IMR-90 (cell line): Measurements from ENCODE around the gene NAT10. TPM values are rescaled to one million over a fixed set of nuclear protein-coding genes. Genes with fewer than 3 reads are reported as not detected.

Experiments used
- ATAC-seq: fragments of 200-7000 bp; cut with Tn5 transposase; 2 replicates; pipeline ENCODE4 v1.9.1; 2020; ENCODE audit warnings: low read depth, mild to moderate bottlenecking, moderate library complexity
- BruUV-seq: library from RNA; stranded (reverse); fragments of 400-500 nt; replicated peaks from 2 replicates; lab custom pipeline; 2021; lab: Mats Ljungman, UMichigan
- CTCF ChIA-PET: fragments of 300-600 bp; formaldehyde crosslinking; extraction: SDS; loops from one replicate; lab custom pipeline; 2021; ENCODE audit warnings: antibody characterized with exemption; lab: Yijun Ruan, JAX
- POLR2A ChIA-PET: fragments of 300-600 bp; sonication (Branson Sonifier 250); formaldehyde crosslinking; loops from one replicate; lab custom pipeline; 2022; ENCODE audit warnings: antibody characterized with exemption; ENCODE audit not compliant: unreplicated experiment; lab: Charles Lee
- DNase-seq: peaks from one replicate; pipeline ENCODE4 v3.0.0; 2013
- H2AFZ ChIP-seq: replicated peaks from 2 replicates; pipeline ENCODE3; 2013; ENCODE audit warnings: low read length, mild to moderate bottlenecking; ENCODE audit not compliant: poor library complexity
- H2AK5ac ChIP-seq: 2 replicates; pipeline ENCODE4 v1.6.1; 2013; ENCODE audit warnings: low read depth, low read length, inconsistent platforms
- H2AK9ac ChIP-seq: replicated peaks from 2 replicates; pipeline ENCODE3; 2013; ENCODE audit warnings: mild to moderate bottlenecking, low read depth, low read length, moderate library complexity; ENCODE audit not compliant: poor library complexity
- H2BK120ac ChIP-seq: 2 replicates; pipeline ENCODE4 v1.6.1; 2013; ENCODE audit warnings: low read depth, low read length, inconsistent platforms
- H2BK15ac ChIP-seq: 3 replicates; pipeline ENCODE4 v1.6.1; 2013; ENCODE audit warnings: low read depth, low read length, inconsistent platforms
- H2BK20ac ChIP-seq: 2 replicates; pipeline ENCODE4 v1.6.1; 2013; ENCODE audit warnings: low read depth, mild to moderate bottlenecking, inconsistent platforms, low read length, moderate library complexity
- H2BK5ac ChIP-seq: 2 replicates; pipeline ENCODE4 v1.6.1; 2013; ENCODE audit warnings: mild to moderate bottlenecking, low read depth, low read length, inconsistent platforms; ENCODE audit not compliant: poor library complexity, severe bottlenecking
- H3K14ac ChIP-seq: replicated peaks from 2 replicates; pipeline ENCODE4 v1.6.1; 2013; ENCODE audit warnings: low read depth, low read length, inconsistent platforms
- H3K18ac ChIP-seq: 2 replicates; pipeline ENCODE4 v1.6.1; 2013; ENCODE audit warnings: low read depth, low read length, control low read depth
- H3K23ac ChIP-seq: 2 replicates; pipeline ENCODE4 v1.6.1; 2013; ENCODE audit warnings: low read depth, low read length, inconsistent platforms
- H3K27ac ChIP-seq: 2 replicates; pipeline ENCODE4 v1.5.1; 2013; ENCODE audit warnings: mild to moderate bottlenecking, control low read depth, low read length; ENCODE audit not compliant: insufficient read depth
- H3K27me3 ChIP-seq: 2 replicates; pipeline ENCODE4 v1.6.1; 2013; ENCODE audit warnings: low read length; ENCODE audit not compliant: control insufficient read depth, insufficient read depth
- H3K36me3 ChIP-seq: 2 replicates; pipeline ENCODE4 v1.6.1; 2013; ENCODE audit warnings: low read length, mixed read lengths; ENCODE audit not compliant: control insufficient read depth, insufficient read depth
- H3K4ac ChIP-seq: 2 replicates; pipeline ENCODE4 v1.6.1; 2013; ENCODE audit warnings: low read depth, low read length, inconsistent platforms
- H3K4me1 ChIP-seq: 2 replicates; pipeline ENCODE4 v1.6.1; 2013; ENCODE audit warnings: low read length, mixed read lengths; ENCODE audit not compliant: control insufficient read depth, insufficient read depth
- H3K4me2 ChIP-seq: 2 replicates; pipeline ENCODE4 v1.6.1; 2013; ENCODE audit warnings: low read depth, mild to moderate bottlenecking, control low read depth, low read length, moderate library complexity
- H3K4me3 ChIP-seq: 2 replicates; pipeline ENCODE4 v1.5.1; 2013; ENCODE audit warnings: low read depth, mild to moderate bottlenecking, control low read depth, low read length, moderate library complexity; ENCODE audit not compliant: insufficient read depth
- H3K56ac ChIP-seq: 2 replicates; pipeline ENCODE4 v1.6.1; 2013; ENCODE audit warnings: low read length, inconsistent platforms; ENCODE audit not compliant: insufficient read depth; ENCODE audit errors: extremely low read depth
- H3K79me1 ChIP-seq, 2 experiments: 2 replicates each; pipeline ENCODE4 v1.6.1; 2013; ENCODE audit warnings: low read length in 2 of 2, inconsistent platforms in 1 of 2, low read depth in 1 of 2
- H3K9ac ChIP-seq: 2 replicates; pipeline ENCODE4 v1.6.1; 2013; ENCODE audit warnings: low read depth, low read length, control low read depth
- H3K9me1 ChIP-seq: 2 replicates; pipeline ENCODE4 v1.6.1; 2013; ENCODE audit warnings: low read length, inconsistent platforms; ENCODE audit not compliant: insufficient read depth
- H3K9me3 ChIP-seq: 2 replicates; pipeline ENCODE4 v1.6.1; 2013; ENCODE audit warnings: low read length; ENCODE audit not compliant: control insufficient read depth, insufficient read depth
- H4K20me1 ChIP-seq: 2 replicates; pipeline ENCODE4 v1.6.1; 2013; ENCODE audit warnings: low read length, inconsistent platforms; ENCODE audit not compliant: insufficient read depth
- H4K5ac ChIP-seq: 2 replicates; pipeline ENCODE4 v1.6.1; 2013; ENCODE audit warnings: mild to moderate bottlenecking, low read depth, low read length, control low read depth
- H4K8ac ChIP-seq, 2 experiments: 2 replicates each; pipeline ENCODE4 v1.6.1; 2013; ENCODE audit warnings: low read depth in 2 of 2, low read length in 2 of 2, control low read depth in 1 of 2, inconsistent platforms in 1 of 2
- H4K91ac ChIP-seq: 2 replicates; pipeline ENCODE4 v1.6.1; 2013; ENCODE audit warnings: low read depth, low read length, inconsistent platforms; ENCODE audit not compliant: insufficient read depth
- BHLHE40 ChIP-seq: fragments of 150-350 bp; IDR thresholded peaks from 2 replicates; pipeline ENCODE4 v1.6.1; 2016; ENCODE audit warnings: mild to moderate bottlenecking, low read depth, low read length
- CEBPB ChIP-seq: IDR thresholded peaks from 2 replicates; pipeline ENCODE4 v1.6.1; 2012; ENCODE audit warnings: low read depth, low read length, improper control_type of control experiment
- CHD1 ChIP-seq: IDR thresholded peaks from 2 replicates; pipeline ENCODE4 v1.6.1; 2012; ENCODE audit warnings: low read depth, low read length, improper control_type of control experiment
- CTCF ChIP-seq: conservative IDR thresholded peaks from 2 replicates; pipeline ENCODE4 v1.5.1; 2012; ENCODE audit warnings: mild to moderate bottlenecking, low read depth, low read length, improper control_type of control experiment
- ELK1 ChIP-seq: fragments of 150-350 bp; IDR thresholded peaks from 2 replicates; pipeline ENCODE4 v1.6.1; 2016; ENCODE audit warnings: low read depth, mild to moderate bottlenecking, low read length, moderate library complexity, borderline replicate concordance
- FOS ChIP-seq: fragments of 150-350 bp; IDR thresholded peaks from 2 replicates; pipeline ENCODE4 v1.6.1; 2016; ENCODE audit warnings: low read depth, low read length
- MAFK ChIP-seq: IDR thresholded peaks from 2 replicates; pipeline ENCODE4 v1.6.1; 2012; ENCODE audit warnings: low read depth, low read length, improper control_type of control experiment
- MAZ ChIP-seq: IDR thresholded peaks from 2 replicates; pipeline ENCODE4 v1.6.1; 2012; ENCODE audit warnings: low read depth, mild to moderate bottlenecking, low read length, improper control_type of control experiment, moderate library complexity, borderline replicate concordance
- MXI1 ChIP-seq: IDR thresholded peaks from 2 replicates; pipeline ENCODE4 v1.6.1; 2012; ENCODE audit warnings: low read depth, mild to moderate bottlenecking, low read length, moderate library complexity, borderline replicate concordance
- NFE2L2 ChIP-seq: fragments of 150-350 bp; IDR thresholded peaks from 2 replicates; pipeline ENCODE4 v1.6.1; 2016; ENCODE audit warnings: low read depth, mild to moderate bottlenecking, low read length
- POLR2A ChIP-seq: IDR thresholded peaks from 2 replicates; pipeline ENCODE4 v1.6.1; 2012; ENCODE audit warnings: mild to moderate bottlenecking, low read depth, low read length
- RAD21 ChIP-seq: IDR thresholded peaks from 2 replicates; pipeline ENCODE4 v1.6.1; 2012; ENCODE audit warnings: low read length, improper control_type of control experiment
- RCOR1 ChIP-seq: IDR thresholded peaks from 2 replicates; pipeline ENCODE4 v1.6.1; 2012; ENCODE audit warnings: mild to moderate bottlenecking, low read length, improper control_type of control experiment; ENCODE audit not compliant: insufficient replicate concordance
- RFX5 ChIP-seq: IDR thresholded peaks from 2 replicates; pipeline ENCODE4 v1.8.0; 2012; ENCODE audit warnings: low read depth, mild to moderate bottlenecking, low read length, moderate library complexity
- SMC3 ChIP-seq: fragments of 150-350 bp; IDR thresholded peaks from 2 replicates; pipeline ENCODE4 v1.6.1; 2016; ENCODE audit warnings: low read depth, mild to moderate bottlenecking, antibody characterized with exemption, low read length, moderate library complexity
- USF2 ChIP-seq: fragments of 150-350 bp; IDR thresholded peaks from 2 replicates; pipeline ENCODE4 v1.6.1; 2017; ENCODE audit warnings: mild to moderate bottlenecking, antibody characterized with exemption, low read length, low read depth
- WGBS, 2 experiments: methylation state at CpG; one replicate each; pipeline versions ENCODE4 v1.1.5 to v1.1.7; 2013; ENCODE audit warnings: missing lambda C conversion rate in 2 of 2; ENCODE audit not compliant: insufficient read length in 1 of 2; ENCODE audit errors: extremely low coverage in 2 of 2; 5-methylcytosine and 5-hydroxymethylcytosine counted together
- dilution Hi-C: fragments of 300-500 bp; cut with HindIII; formaldehyde crosslinking; loops from one replicate; pipeline ENCODE4 v1.14.3; 2018; ENCODE audit warnings: low sequenced_read_pairs; ENCODE audit not compliant: unreplicated experiment
- in situ Hi-C: fragments of 300-500 bp; cut with MboI; formaldehyde crosslinking; loops from 3 replicates; pipeline ENCODE4 v1.14.3; 2019; ENCODE audit warnings: low sequenced_read_pairs, inconsistent platforms, mixed read lengths
- intact Hi-C: fragments of 100-400 bp; cut with micrococcal nuclease; formaldehyde crosslinking; loops from 2 replicates; pipeline ENCODE4 v1.10.0; 2022
- polyA plus RNA-seq, 3 experiments: library from polyadenylated mRNA; depleted of rRNA; stranded (reverse); fragments of >200 nt; gene quantifications; 2 replicates each; pipeline ENCODE4 v1.2.3, GENCODE V29; 2012; ENCODE audit warnings: low replicate concordance in 1 of 3
- total RNA-seq: library from RNA; depleted of rRNA; stranded (reverse); fragments of >200 nt; gene quantifications from 2 replicates; pipeline ENCODE4 v1.2.3, GENCODE V29; 2012

Gene NAT10
- total and polyA plus RNA-seq, 2 of the 4 experiments (the other 2 are of a cell fraction) = 28.1 to 34.8 TPM

GRCh38 chr11:34188181-34188580 lies 82.8 kb downstream of the NAT10 start:
- Histone ChIP-seq H3K4me3 (no peak overlapping the region), H3K18ac (no peak overlapping the region), H2BK20ac (no peak overlapping the region), H3K27me3 (peaks cover 2% of the 10 kb centered on the region), H3K14ac (no peak overlapping the region), H2BK5ac (no peak overlapping the region), H3K79me1 (no peaks in the 10 kb centered on the region), H3K36me3 (no peaks in the 10 kb centered on the region), H2BK120ac (no peak overlapping the region), H3K4me1 (peaks cover 5% of the 10 kb centered on the region; the same call in 1 of the 2 replicates), H2AK9ac (no peak overlapping the region), H3K4ac (no peak overlapping the region), H3K56ac (no peak overlapping the region), H4K5ac (no peak overlapping the region), H3K9me1 (peaks cover 12% of the 10 kb centered on the region), H3K9ac (no peak overlapping the region), H2AK5ac (no peak overlapping the region), H3K27ac (no peak overlapping the region), H3K4me2 (no peak overlapping the region), H4K8ac (no peak overlapping the region), H2BK15ac (no peak overlapping the region), H3K23ac (no peak overlapping the region), H2AFZ (no peak overlapping the region), H4K20me1 (no peaks in the 10 kb centered on the region), H4K91ac (no peak overlapping the region), H3K9me3 (no peaks in the 10 kb centered on the region)
- no peak for DNase-seq
- TF ChIP-seq MXI1 (no peak), RCOR1 (no peak), CTCF (no peak), ELK1 (no peak), SMC3 (no peak), MAZ (no peak), RAD21 (no peak), NFE2L2 (no peak), BHLHE40 (no peak), MAFK (no peak), CHD1 (no peak), RFX5 (no peak), FOS (no peak), POLR2A (no peak), CEBPB (no peak), USF2 (no peak)
- no TSS peak for BruUV-seq
- POLR2A ChIA-PET = no interaction called here
- ATAC-seq = no peak
- intact Hi-C loops (no loop called here), in situ Hi-C loops (no loop called here), dilution Hi-C loops (loop anchor here (25.0 kb wide), 1 partner anchor 149 kb away; no protein-coding TSS in a partner anchor)
- no CpG with 5 or more reads among the region's 5 CpGs for whole genome bisulfite sequencing, 2 experiments
- CTCF ChIA-PET = interaction anchor here (1.0 to 2.9 kb wide), 2 partner anchors 11 to 14 kb away, joined by 3 to 6 read pairs; no protein-coding TSS in a partner anchor
